Measurements from ENCODE around the gene VPS9D1.

The VPS9D1 gene

GRCh38 chr16:89736554-89736953 lies 15.9 kb upstream of the VPS9D1 start:
- no peak for DNase-seq
- in situ Hi-C loops (cut with MboI; ENCODE audit: low pct_unique_long_range_greater_than_20kb, low sequenced_read_pairs): no loop called here

GRCh38 chr16:89733792-89734191 lies 13.1 kb upstream of the VPS9D1 start:
- in situ Hi-C loops (cut with MboI; ENCODE audit: low pct_unique_long_range_greater_than_20kb, low sequenced_read_pairs): no loop called here
- DNase-seq: no peak

DNA sequence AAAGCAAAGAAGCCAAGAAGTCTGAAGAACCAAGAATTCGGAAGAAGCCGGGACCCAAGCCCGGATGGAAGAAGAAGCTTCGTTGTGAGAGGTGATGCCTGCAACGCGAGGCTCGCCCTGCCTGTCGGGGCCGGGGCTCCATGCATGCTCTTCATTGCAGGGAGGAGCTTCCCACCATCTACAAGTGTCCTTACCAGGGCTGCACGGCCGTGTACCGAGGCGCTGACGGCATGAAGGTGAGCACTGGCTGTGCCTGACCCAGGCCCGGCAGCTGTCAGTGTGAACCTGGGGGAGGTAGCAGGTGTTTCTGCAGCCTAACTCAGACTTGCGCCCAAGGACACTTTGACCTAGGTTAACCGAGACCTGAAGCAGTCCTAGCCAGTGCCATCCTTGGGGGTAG lies 12.6 kb upstream of the VPS9D1 start:
- in situ Hi-C loops (cut with MboI; ENCODE audit: low pct_unique_long_range_greater_than_20kb, low sequenced_read_pairs): no loop called here
- DNase-seq: no peak

DNA sequence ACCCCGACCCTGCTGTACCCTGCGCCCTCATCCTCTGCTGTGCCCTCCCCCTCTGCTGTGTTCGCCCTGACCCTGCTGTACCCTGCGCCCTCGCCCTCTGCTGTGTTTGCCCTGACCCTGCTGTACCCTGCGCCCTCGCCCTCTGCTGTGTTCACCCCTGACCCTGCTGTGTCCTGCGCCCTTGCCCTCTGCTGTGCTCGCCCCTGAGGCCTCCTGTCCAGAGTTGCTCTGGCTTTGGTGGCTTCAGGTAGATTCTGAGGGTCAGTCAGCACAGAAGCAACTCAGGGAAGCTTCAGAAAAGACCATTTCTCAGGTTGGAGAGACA lies 12.2 kb upstream of the VPS9D1 start:
- in situ Hi-C loops (cut with MboI; ENCODE audit: low pct_unique_long_range_greater_than_20kb, low sequenced_read_pairs): no loop called here

GRCh38 chr16:89732142-89732917 lies 11.6 kb upstream of the VPS9D1 start:
- in situ Hi-C loops (cut with MboI; ENCODE audit: low pct_unique_long_range_greater_than_20kb, low sequenced_read_pairs): no loop called here

More for the DNA sequence above, 12.2 kb upstream of the VPS9D1 start:
- DNase-seq: no peak

DNA sequence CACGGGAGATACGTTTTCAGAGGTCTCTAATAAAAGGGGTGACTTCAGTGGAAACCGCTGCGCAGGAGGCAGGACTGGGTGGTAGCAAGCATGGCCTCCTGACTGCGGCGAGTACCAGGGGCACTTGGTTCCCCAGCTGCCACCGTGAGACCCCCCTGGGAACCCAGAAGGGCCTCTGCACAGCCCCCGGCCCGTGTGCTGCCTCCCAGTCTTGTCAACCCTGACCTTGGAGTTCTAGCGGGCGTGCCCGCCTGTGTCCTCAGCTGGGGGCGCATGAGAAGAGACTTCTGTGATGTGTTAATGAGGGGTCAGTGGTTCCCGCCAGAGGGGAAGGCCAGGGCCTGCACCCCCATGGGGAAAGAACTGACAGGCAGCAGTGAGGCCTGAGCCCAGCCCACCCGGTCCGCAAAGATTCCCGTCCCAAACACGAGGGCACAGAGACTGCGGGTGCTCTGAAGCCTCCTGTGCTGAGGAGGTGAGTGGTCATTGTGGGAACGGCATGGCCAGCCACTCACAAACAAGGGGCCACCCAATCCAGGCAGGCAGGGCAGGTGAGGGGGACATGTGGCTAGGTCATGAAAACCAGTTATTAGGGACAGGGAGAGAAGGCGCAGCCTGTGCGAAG lies 10.0 kb upstream of the VPS9D1 start:
- DNase-seq: no peak
- in situ Hi-C loops (cut with MboI; ENCODE audit: low pct_unique_long_range_greater_than_20kb, low sequenced_read_pairs): no loop called here

More at GRCh38 chr16:89732142-89732917, 11.6 kb upstream of the VPS9D1 start:
- DNase-seq: no peak

DNA sequence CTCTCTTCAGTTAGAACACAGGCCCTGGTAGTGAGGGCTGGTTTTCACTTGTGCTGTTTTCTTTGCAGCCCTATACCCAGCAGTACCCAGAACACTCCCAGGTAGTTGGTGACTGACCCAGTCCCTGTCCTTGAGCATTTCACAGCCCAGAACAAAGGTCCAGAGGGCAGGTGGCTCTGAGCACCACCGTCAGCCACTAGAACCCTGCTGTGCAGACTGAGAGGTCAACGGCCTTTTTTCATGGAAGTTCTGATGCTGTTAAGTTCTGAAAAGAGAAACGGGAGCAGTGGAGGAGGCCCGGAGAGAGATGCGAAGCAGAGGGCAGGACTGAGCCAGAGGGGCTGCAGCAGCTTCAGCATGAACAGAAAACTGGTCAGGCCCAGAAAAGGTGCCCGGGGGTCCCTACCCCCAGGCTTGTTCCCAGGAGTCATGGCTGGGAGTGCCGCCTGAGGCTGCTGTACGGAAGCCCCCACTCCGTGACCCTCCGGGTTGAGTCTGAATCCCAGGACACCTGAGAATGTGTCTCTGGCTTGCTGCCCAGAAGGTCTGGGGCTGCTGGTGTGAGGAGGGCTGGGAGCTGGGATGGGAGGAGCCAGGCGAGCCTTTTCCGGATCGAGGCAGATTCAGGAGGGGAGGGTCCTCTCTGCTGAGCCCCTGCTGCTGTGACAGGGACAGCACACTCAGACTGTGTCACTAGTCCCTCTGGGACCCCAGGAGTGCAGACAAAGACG lies 9.3 kb upstream of the VPS9D1 start:
- DNase-seq: no peak
- in situ Hi-C loops (cut with MboI; ENCODE audit: low pct_unique_long_range_greater_than_20kb, low sequenced_read_pairs): no loop called here

DNA sequence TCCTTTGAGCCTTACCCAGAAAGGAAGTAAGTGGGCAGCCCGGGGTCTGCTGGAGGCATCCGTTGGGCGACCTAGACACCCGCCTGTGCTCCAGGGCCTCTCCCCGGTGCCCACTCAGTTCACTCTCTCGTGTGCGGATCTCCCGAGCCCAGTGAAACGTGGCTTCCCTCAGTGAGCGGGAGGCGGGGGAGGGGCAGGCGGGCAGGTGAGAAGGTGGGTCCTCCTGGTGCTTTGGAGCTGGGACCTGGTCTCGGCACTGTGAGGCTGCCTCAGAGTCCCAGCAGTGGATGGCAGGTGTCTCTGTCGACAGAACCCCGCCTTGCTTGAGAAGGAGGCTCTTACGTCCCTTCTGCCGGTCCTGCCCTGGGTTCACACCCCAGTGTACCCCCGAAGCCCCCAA lies 8.6 kb upstream of the VPS9D1 start:
- in situ Hi-C loops (cut with MboI; ENCODE audit: low pct_unique_long_range_greater_than_20kb, low sequenced_read_pairs): no loop called here
- no peak for DNase-seq

DNA sequence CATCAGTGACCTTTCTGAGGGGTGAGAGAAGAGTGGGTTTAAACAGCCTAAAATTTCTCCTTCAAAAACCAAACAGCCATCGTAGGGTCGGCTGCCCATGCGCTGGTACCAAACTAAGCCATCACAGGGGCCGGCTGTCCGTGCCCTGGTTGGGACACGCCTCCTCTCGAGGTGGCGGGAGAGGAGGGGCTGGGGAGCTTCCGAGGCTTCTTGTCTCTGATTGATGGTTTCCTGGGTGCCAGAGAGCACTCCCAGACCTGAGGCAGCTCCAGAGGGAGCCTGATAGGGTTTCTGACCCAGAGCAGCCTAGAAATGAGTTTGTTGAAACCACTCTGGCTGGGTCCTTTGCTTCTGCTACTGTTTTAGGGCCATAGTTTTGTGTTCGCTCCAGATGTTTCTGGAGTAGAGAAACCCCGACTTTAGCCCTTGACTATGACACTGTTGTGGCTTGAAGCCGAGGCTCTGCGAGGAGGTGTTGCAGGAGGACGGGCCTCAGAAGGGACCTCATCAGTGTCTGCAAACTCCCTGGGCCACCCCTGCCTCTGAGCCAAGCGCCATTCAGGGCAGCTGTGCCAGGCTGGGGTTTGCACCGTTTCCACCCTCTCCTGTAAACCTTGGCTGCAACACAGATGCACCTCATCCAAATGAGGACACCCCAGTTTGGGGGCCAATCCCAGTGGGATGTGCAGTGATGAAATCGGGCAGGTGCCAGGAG lies 6.9 kb upstream of the VPS9D1 start:
- no peak for DNase-seq
- in situ Hi-C loops (cut with MboI; ENCODE audit: low pct_unique_long_range_greater_than_20kb, low sequenced_read_pairs): no loop called here

DNA sequence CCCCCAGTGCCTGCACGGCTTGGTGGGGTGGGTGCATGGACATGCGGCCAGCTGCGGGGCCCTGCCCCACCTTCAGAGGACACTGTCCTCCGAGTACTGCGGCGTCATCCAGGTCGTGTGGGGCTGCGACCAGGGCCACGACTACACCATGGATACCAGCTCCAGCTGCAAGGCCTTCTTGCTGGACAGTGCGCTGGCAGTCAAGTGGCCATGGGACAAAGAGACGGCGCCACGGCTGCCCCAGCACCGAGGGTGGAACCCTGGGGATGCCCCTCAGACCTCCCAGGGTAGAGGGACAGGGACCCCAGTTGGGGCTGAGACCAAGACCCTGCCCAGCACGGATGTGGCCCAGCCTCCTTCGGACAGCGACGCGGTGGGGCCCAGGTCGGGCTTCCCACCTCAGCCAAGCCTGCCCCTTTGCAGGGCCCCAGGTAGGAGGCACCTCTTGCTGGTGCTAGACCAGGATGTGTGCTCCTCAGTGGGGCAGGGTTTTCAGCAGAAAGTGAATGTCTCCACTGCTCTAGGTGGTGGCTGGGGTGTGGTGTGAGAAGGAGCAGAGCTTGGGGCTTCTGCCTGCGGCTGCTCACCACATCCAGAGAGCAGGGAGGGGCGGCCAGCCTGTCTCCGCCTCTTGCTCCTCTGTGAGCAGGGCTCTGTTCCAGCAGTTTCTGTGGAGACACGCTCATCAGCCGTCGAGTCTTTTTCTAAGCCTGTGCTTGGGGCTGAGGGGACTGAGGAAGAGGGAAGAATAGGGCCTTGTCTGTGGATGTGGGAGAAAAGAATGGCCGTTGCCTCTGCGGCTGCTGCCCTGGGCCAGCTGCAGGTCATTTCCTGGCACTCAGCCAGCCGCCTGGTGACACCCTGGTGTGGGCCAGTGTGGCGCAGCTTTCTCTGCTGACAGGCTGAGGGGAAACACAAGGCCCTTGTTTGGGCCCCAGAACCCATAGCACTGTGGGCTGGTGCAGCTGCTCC lies 2.9 kb upstream of the VPS9D1 start:
- in situ Hi-C loops (cut with MboI; ENCODE audit: low pct_unique_long_range_greater_than_20kb, low sequenced_read_pairs): no loop called here
- no peak for DNase-seq

DNA sequence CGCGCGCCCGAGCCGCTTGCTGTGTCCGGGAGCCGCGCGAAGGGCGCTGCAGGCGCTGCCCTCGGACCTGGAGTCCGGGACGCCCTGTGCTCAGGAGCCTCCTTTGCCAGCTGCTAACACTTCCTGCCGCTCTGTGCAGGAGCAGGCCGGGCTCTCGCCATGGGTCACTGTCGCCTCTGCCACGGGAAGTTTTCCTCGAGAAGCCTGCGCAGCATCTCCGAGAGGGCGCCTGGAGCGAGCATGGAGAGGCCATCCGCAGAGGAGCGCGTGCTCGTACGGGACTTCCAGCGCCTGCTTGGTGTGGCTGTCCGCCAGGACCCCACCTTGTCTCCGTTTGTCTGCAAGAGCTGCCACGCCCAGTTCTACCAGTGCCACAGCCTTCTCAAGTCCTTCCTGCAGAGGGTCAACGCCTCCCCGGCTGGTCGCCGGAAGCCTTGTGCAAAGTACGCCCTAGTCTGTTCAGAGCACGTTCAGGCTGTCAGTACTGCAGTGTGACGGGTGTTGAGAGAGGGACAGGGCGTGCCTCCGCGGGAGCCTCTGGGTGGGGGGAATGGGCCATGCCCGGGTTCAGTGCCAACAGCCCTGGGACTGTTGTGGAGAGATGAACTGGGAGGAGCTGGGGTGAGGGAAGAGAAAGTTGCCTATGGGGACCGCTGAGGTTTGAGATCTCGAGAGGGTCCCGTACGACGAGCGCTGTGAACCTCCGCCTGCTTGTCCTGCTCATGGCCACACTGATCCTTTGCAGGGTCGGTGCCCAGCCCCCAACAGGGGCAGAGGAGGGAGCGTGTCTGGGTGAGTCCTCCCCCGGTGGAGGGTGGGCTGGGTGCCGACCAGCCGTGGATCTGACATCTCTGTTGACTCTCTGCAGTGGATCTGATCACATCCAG lies 1.9 kb upstream of the VPS9D1 start:
- in situ Hi-C loops (cut with MboI; ENCODE audit: low pct_unique_long_range_greater_than_20kb, low sequenced_read_pairs): no loop called here
- peak; percentile 59 for DNase-seq

DNA sequence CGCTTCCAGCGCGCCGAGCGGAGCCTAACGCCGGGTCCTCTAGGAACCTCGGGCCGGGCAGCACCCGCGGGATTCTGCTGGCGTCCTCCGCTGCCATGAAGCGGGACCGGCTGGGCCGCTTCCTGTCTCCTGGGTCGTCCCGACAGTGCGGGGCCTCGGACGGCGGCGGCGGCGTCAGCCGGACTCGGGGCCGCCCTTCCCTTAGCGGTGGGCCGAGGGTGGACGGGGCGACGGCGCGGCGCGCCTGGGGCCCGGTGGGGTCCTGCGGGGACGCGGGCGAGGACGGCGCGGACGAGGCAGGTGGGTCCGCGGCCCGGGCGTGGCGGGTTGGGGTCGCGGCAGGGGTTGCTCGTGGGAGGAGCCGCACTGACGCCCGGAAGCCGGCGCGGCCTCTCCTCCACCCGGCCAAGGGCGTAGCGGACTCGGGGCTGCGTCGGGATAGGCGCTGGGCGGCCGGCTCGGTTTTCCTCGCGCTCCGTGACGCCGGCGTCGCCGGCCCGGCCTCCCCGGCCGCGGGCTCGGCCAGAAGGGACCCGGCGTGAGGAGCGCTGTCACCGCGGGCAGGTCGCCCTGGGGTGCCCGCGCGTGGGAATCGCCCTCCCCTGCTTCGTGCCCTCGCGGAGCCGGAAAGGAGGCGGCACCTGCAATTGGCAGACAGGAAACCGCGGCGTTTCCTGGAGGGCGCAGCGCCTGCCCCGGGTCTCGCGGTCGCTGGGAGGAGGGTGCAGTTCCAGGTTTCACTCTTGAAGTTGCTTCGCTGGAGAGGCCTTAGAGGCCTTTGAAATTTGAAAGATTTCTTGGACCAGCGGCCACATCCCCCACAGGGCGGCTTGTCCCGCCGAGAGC lies 1.1 kb upstream of the VPS9D1 start:
- in situ Hi-C loops (cut with MboI; ENCODE audit: low pct_unique_long_range_greater_than_20kb, low sequenced_read_pairs): no loop called here
- DNase-seq: peak; percentile 86

GRCh38 chr16:89720551-89720812 lies 216 bp downstream of the VPS9D1 start:
- no peak for DNase-seq
- in situ Hi-C loops (cut with MboI; ENCODE audit: low pct_unique_long_range_greater_than_20kb, low sequenced_read_pairs): no loop called here

DNA sequence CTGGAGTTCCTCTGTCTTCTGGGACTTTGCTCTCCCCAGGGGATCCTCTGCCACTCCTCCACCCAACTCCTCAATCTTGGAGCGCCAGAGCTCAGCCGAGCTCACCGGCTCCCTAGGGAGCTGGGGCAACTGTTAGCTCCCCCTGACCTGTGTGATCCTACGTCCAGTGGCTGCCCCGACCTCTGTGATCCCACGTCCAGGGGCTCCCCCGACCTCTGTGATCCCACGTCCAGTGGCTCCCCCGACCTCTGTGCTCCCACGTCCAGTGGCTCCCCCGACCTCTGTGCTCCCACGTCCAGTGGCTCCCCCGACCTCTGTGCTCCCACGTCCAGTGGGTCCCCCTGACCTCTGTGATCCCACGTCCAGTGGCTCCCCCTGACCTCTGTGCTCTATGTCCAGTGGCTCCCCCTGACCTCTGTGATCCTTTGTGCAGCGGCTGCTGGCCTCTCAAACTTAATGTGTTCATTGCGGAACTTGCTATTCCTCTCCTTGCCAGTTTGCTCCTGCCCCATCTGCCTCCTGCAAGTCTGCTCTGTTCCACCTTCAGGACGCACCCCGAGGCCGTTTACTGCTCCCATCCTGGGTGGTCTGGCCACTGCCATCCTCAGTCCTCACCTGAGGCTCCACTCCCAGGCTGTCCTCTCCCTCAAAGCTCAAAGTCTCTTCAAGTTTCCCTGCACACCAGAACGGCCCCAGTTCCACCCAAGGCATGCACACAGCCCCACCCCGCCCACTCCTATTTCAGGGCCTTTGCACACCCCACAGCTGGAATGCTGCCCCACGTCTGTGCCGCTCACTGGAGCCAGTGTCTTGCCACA lies 2.8 kb downstream of the VPS9D1 start:
- in situ Hi-C loops (cut with MboI; ENCODE audit: low pct_unique_long_range_greater_than_20kb, low sequenced_read_pairs): no loop called here

DNA sequence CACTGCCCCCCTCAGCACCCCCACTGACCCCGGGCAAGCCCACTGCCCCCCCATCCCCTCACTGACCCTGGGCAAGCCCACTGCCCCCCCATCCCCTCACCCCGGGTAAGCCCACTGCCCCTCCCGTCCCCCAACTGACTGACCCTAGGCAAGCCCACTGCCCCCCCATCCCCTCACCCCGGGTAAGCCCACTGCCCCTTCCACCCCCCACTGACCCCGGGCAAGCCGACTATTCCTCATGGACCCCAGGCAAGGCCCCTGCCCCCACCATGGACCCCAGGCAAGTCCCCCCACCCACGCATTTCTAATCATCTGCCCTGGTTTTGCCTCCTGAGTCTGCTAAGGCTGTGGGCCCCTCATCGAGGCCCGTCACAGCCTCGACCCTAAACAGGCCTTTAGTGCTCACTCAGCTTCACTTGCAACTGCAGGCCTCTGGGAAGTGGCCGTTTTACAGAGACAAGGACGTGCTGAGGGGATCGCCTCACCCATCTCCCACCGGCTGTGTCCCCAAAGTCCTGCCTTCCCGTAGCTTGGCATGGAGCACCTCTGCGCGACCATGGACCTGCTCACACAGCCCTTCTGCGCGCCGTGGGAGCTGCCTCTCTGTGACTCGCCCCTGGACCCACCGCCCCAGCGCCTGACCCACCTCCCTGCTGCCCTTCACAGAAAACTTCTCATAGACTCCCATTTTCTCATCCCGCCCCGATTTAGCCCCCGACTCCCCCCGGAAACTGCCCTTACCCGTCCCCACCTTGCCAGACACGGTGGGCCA lies 3.6 kb downstream of the VPS9D1 start:
- in situ Hi-C loops (cut with MboI; ENCODE audit: low pct_unique_long_range_greater_than_20kb, low sequenced_read_pairs): no loop called here
- DNase-seq: no peak

More for the DNA sequence above, 2.8 kb downstream of the VPS9D1 start:
- DNase-seq: no peak

- DNase-seq: no peak
- in situ Hi-C loops (cut with MboI; ENCODE audit: low pct_unique_long_range_greater_than_20kb, low sequenced_read_pairs): no loop called here
Observed at GRCh38 chr16:89716493-89716892, 4.2 kb downstream of the VPS9D1 start.
